Muscle layer of duodenum (tissue), 2 donors: ENCODE measurements around the gene CTNNB1.
"Not testable (repeated sequence)": the region's sequence is repeated elsewhere in the genome, so short reads cannot be mapped to it uniquely, and the experiment has no call there.

Source experiments
- H3K27ac ChIP-seq: one replicate; pipeline ENCODE4 v1.7.0; 2013; ENCODE audit warnings: mild to moderate bottlenecking, low read length
- H3K27me3 ChIP-seq: one replicate; pipeline ENCODE4 v1.7.0; 2013; ENCODE audit warnings: low read depth, mild to moderate bottlenecking, control low read depth, low read length
- H3K36me3 ChIP-seq, 2 donors: one replicate each; pipeline ENCODE4 v1.7.0; 2013; ENCODE audit warnings: low read length in 2 of 2, control low read depth in 1 of 2, mild to moderate bottlenecking in 1 of 2; ENCODE audit not compliant: insufficient read depth in 2 of 2, control insufficient read depth in 1 of 2
- H3K4me1 ChIP-seq, 2 donors: one replicate each; pipeline ENCODE4 v1.7.0; 2013; ENCODE audit warnings: low read length in 2 of 2, mild to moderate bottlenecking in 2 of 2, control low read depth in 1 of 2, moderate library complexity in 1 of 2; ENCODE audit not compliant: insufficient read depth in 2 of 2, control insufficient read depth in 1 of 2
- H3K4me3 ChIP-seq, 2 donors: one replicate each; pipeline ENCODE4 v1.7.0; 2013; ENCODE audit warnings: low read length in 2 of 2, low read depth in 1 of 2, mild to moderate bottlenecking in 1 of 2
- H3K9me3 ChIP-seq, 2 donors: one replicate each; pipeline ENCODE4 v1.7.0; 2013; ENCODE audit warnings: low read length in 2 of 2, control low read depth in 1 of 2, mild to moderate bottlenecking in 1 of 2; ENCODE audit not compliant: control insufficient read depth in 1 of 2
- donor health status: healthy.

CTNNB1 gene

GRCh38 chr3:41260063-41260450 is 60.8 kb downstream of the CTNNB1 start:
- no peak overlapping the region for H3K4me3 ChIP-seq

GRCh38 chr3:41265011-41265545 is 65.8 kb downstream of the CTNNB1 start:
- Histone ChIP-seq H3K27me3 (no peaks in the 10 kb centered on the region), H3K27ac (no peak overlapping the region), H3K4me1 (no peaks in the 10 kb centered on the region), H3K36me3 (no peaks in the 10 kb centered on the region), H3K9me3 (no peaks in the 10 kb centered on the region), H3K4me3 (no peak overlapping the region)

More at GRCh38 chr3:41260063-41260450, 60.8 kb downstream of the CTNNB1 start:
- Histone ChIP-seq H3K9me3 (no peaks in the 10 kb centered on the region), H3K4me1 (no peaks in the 10 kb centered on the region), H3K27ac (no peak overlapping the region), H3K36me3 (no peaks in the 10 kb centered on the region), H3K27me3 (no peaks in the 10 kb centered on the region)

- Histone ChIP-seq H3K4me3 (no peak overlapping the region), H3K9me3 (no peaks in the 10 kb centered on the region), H3K4me1 (no peaks in the 10 kb centered on the region), H3K27ac (no peak overlapping the region), H3K27me3 (no peaks in the 10 kb centered on the region), H3K36me3 (no peaks in the 10 kb centered on the region)
These were observed 66.5 kb downstream of the CTNNB1 start for GRCh38 chr3:41265823-41266273.

GRCh38 chr3:41267975-41268640 is 68.8 kb downstream of the CTNNB1 start:
- no peak overlapping the region for H3K4me3 ChIP-seq
- no peaks in the 10 kb centered on the region for H3K36me3 ChIP-seq
- H3K27me3 ChIP-seq: no peaks in the 10 kb centered on the region
- H3K9me3 ChIP-seq: peaks cover 0 to 5% of the 10 kb centered on the region in 2 donors
- no peaks in the 10 kb centered on the region for H3K4me1 ChIP-seq
- H3K27ac ChIP-seq: no peak overlapping the region

GRCh38 chr3:41272667-41273066 is 73.4 kb downstream of the CTNNB1 start:
- Histone ChIP-seq H3K9me3 (peaks cover 0 to 5% of the 10 kb centered on the region in 2 donors), H3K27ac (no peak overlapping the region), H3K27me3 (no peaks in the 10 kb centered on the region), H3K36me3 (no peaks in the 10 kb centered on the region), H3K4me3 (no peak overlapping the region), H3K4me1 (no peaks in the 10 kb centered on the region)

- H3K9me3 ChIP-seq: peaks cover 0 to 5% of the 10 kb centered on the region in 2 donors
- no peaks in the 10 kb centered on the region for H3K27me3 ChIP-seq
- no peak overlapping the region for H3K27ac ChIP-seq
- H3K4me3 ChIP-seq: no peak overlapping the region
- H3K36me3 ChIP-seq: no peaks in the 10 kb centered on the region
- no peaks in the 10 kb centered on the region for H3K4me1 ChIP-seq
These were observed 75.8 kb downstream of the CTNNB1 start for GRCh38 chr3:41274944-41275668.

GRCh38 chr3:41276191-41276590 is 76.9 kb downstream of the CTNNB1 start:
- H3K9me3 ChIP-seq: peaks cover 0 to 5% of the 10 kb centered on the region in 2 donors
- no peaks in the 10 kb centered on the region for H3K4me1 ChIP-seq
- no peak overlapping the region for H3K27ac ChIP-seq
- no peaks in the 10 kb centered on the region for H3K27me3 ChIP-seq
- no peak overlapping the region for H3K4me3 ChIP-seq
- H3K36me3 ChIP-seq: no peaks in the 10 kb centered on the region

- Histone ChIP-seq H3K4me1 (no peaks in the 10 kb centered on the region), H3K9me3 (no peaks in the 10 kb centered on the region), H3K27me3 (no peaks in the 10 kb centered on the region), H3K4me3 (no peak overlapping the region), H3K27ac (no peak overlapping the region), H3K36me3 (no peaks in the 10 kb centered on the region)
These were observed 78.6 kb downstream of the CTNNB1 start for GRCh38 chr3:41277790-41278465.

- H3K27me3 ChIP-seq, H3K9me3 ChIP-seq: not testable (repeated sequence)
These were observed 85.6 kb downstream of the CTNNB1 start for GRCh38 chr3:41284934-41285333.

GRCh38 chr3:41286305-41286704 is 87.0 kb downstream of the CTNNB1 start:
- Histone ChIP-seq H3K27me3 (no peaks in the 10 kb centered on the region), H3K27ac (no peak overlapping the region), H3K36me3 (no peaks in the 10 kb centered on the region), H3K4me1 (no peaks in the 10 kb centered on the region), H3K9me3 (no peaks in the 10 kb centered on the region), H3K4me3 (no peak overlapping the region)

More at GRCh38 chr3:41284934-41285333, 85.6 kb downstream of the CTNNB1 start:
- H3K4me1 ChIP-seq, H3K27ac ChIP-seq, H3K36me3 ChIP-seq, H3K4me3 ChIP-seq: not testable (repeated sequence)

- H3K9me3 ChIP-seq: no peaks in the 10 kb centered on the region
- no peak overlapping the region for H3K27ac ChIP-seq
- H3K4me1 ChIP-seq: no peaks in the 10 kb centered on the region
- no peak overlapping the region for H3K4me3 ChIP-seq
- no peaks in the 10 kb centered on the region for H3K36me3 ChIP-seq
- no peaks in the 10 kb centered on the region for H3K27me3 ChIP-seq
These were observed 89.5 kb downstream of the CTNNB1 start for GRCh38 chr3:41288785-41289184.
